SU-DHL-6 (cell line): ENCODE measurements around the gene FBXW8.

Source experiments
- H2AFZ ChIP-seq: fragments of 200-600 bp; sonication (generic); 2 replicates; pipeline ENCODE4 v1.6.1; 2014; ENCODE audit warnings: low read depth, mild to moderate bottlenecking, moderate library complexity, mixed read lengths, antibody characterized with exemption, low read length; ENCODE audit not compliant: severe bottlenecking
- H3F3A ChIP-seq: fragments of 200-600 bp; shearing (Covaris generic); 2 replicates; pipeline ENCODE4 v1.6.0; 2016; ENCODE audit warnings: antibody characterized with exemption, mild to moderate bottlenecking; ENCODE audit not compliant: insufficient read depth
- H3K27ac ChIP-seq: fragments of 200-600 bp; sonication (generic); 2 replicates; pipeline ENCODE4 v1.5.1; 2016; ENCODE audit warnings: low read depth, mild to moderate bottlenecking, low read length, moderate library complexity, mixed read lengths
- H3K27me3 ChIP-seq: fragments of 200-600 bp; sonication (generic), shearing (Covaris generic); 2 replicates; pipeline ENCODE4 v1.6.0; 2014; ENCODE audit warnings: mild to moderate bottlenecking, low read length
- H3K36me3 ChIP-seq: fragments of 200-600 bp; sonication (generic); 2 replicates; pipeline ENCODE4 v1.6.1; 2014; ENCODE audit warnings: mild to moderate bottlenecking, low read length, mixed read lengths
- H3K4me2 ChIP-seq: fragments of 300-600, 200-600 bp; shearing (Covaris generic), sonication (generic); 2 replicates; pipeline ENCODE4 v1.6.0; 2014; ENCODE audit warnings: low read length, low read depth, mild to moderate bottlenecking; ENCODE audit not compliant: poor library complexity, severe bottlenecking
- H3K4me3 ChIP-seq: fragments of 200-600 bp; sonication (generic); 2 replicates; pipeline ENCODE4 v1.5.1; 2014; ENCODE audit warnings: antibody characterized with exemption, low read length, mild to moderate bottlenecking, mixed read lengths; ENCODE audit not compliant: insufficient read depth, poor library complexity, severe bottlenecking
- H3K79me2 ChIP-seq: fragments of 200-600 bp; sonication (generic); 2 replicates; pipeline ENCODE4 v1.6.1; 2014; ENCODE audit warnings: mild to moderate bottlenecking, low read length, moderate library complexity; ENCODE audit not compliant: insufficient read depth
- H3K9ac ChIP-seq: fragments of 200-600 bp; sonication (generic); 2 replicates; pipeline ENCODE4 v1.7.0; 2014; ENCODE audit warnings: mild to moderate bottlenecking, low read length
- H3K9me2 ChIP-seq: fragments of 200-600 bp; sonication (generic); replicated peaks from 2 replicates; pipeline ENCODE4 v1.6.1; 2014; ENCODE audit warnings: low read length; ENCODE audit not compliant: insufficient read depth
- H3K9me3 ChIP-seq: fragments of 200-600 bp; sonication (generic); 2 replicates; pipeline ENCODE4 v1.6.1; 2014; ENCODE audit warnings: low read length, mixed read lengths; ENCODE audit not compliant: insufficient read depth
- H4K20me1 ChIP-seq: fragments of 200-600 bp; sonication (generic); 2 replicates; pipeline ENCODE4 v1.6.1; 2014; ENCODE audit warnings: low read depth, mild to moderate bottlenecking, antibody characterized with exemption, low read length, moderate library complexity, mixed read lengths
- EZH2phosphoT487 ChIP-seq: fragments of 200-600 bp; sonication (generic), shearing (Covaris generic); conservative IDR thresholded peaks from 2 replicates; pipeline ENCODE4 v1.6.1; 2018; ENCODE audit warnings: mild to moderate bottlenecking, antibody characterized with exemption, low read length, moderate library complexity, mixed read lengths
- TF ChIP-seq, protein P1 (sequence below): fragments of 200-600 bp; sonication (generic); IDR thresholded peaks from one replicate; pipeline ENCODE4 v1.5.1; 2017; ENCODE audit warnings: antibody characterized with exemption, mild to moderate bottlenecking, low read length, moderate library complexity; ENCODE audit not compliant: insufficient read depth, poor library complexity, severe bottlenecking

Gene FBXW8

DNA sequence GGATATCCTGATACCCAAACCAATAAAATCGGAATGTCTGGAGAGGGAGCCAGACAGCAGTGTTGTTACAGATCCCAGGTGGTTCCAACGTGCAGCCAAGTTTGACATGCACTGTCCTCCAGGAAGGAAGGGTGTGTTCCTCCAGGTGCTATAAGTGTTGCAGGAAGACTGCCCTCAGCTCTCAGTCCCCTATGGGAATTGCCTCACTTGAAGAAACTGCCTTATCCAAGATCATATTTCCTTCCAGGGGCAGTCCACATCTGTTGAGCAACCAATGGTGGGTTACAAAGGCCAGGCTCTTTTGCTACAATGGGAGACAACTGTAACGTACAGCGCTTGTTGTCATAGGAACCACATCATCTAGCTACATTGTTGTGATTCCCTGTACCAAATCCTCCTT is 13.3 kb upstream of the FBXW8 start:
- no peaks in the 10 kb centered on the region for H3K9me2 ChIP-seq
- no peaks in the 10 kb centered on the region for H4K20me1 ChIP-seq
- no peak overlapping the region for H3K9ac ChIP-seq
- TF ChIP-seq EZH2phosphoT487, result no peak
- TF ChIP-seq, protein P1, sequence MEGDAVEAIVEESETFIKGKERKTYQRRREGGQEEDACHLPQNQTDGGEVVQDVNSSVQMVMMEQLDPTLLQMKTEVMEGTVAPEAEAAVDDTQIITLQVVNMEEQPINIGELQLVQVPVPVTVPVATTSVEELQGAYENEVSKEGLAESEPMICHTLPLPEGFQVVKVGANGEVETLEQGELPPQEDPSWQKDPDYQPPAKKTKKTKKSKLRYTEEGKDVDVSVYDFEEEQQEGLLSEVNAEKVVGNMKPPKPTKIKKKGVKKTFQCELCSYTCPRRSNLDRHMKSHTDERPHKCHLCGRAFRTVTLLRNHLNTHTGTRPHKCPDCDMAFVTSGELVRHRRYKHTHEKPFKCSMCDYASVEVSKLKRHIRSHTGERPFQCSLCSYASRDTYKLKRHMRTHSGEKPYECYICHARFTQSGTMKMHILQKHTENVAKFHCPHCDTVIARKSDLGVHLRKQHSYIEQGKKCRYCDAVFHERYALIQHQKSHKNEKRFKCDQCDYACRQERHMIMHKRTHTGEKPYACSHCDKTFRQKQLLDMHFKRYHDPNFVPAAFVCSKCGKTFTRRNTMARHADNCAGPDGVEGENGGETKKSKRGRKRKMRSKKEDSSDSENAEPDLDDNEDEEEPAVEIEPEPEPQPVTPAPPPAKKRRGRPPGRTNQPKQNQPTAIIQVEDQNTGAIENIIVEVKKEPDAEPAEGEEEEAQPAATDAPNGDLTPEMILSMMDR, result no peak
- H3K27ac ChIP-seq, result no peak overlapping the region
- H3K36me3 ChIP-seq, result no peaks in the 10 kb centered on the region
- no peak overlapping the region for H2AFZ ChIP-seq
- H3K79me2 ChIP-seq, result no peaks in the 10 kb centered on the region
- no peaks in the 10 kb centered on the region for H3F3A ChIP-seq
- no peaks in the 10 kb centered on the region for H3K27me3 ChIP-seq
- H3K9me3 ChIP-seq, result no peaks in the 10 kb centered on the region
- no peak overlapping the region for H3K4me2 ChIP-seq
- no peak overlapping the region for H3K4me3 ChIP-seq

- Histone ChIP-seq H3F3A (no peaks in the 10 kb centered on the region), H3K36me3 (no peaks in the 10 kb centered on the region), H3K4me3 (no peak overlapping the region), H3K9me3 (no peaks in the 10 kb centered on the region), H4K20me1 (no peaks in the 10 kb centered on the region), H3K79me2 (no peaks in the 10 kb centered on the region), H3K9ac (no peak overlapping the region), H3K4me2 (no peak overlapping the region), H3K9me2 (no peaks in the 10 kb centered on the region), H3K27ac (no peak overlapping the region), H2AFZ (no peak overlapping the region), H3K27me3 (no peaks in the 10 kb centered on the region)
- TF ChIP-seq, protein P1, result no peak
- TF ChIP-seq EZH2phosphoT487, result no peak
Measured at GRCh38 chr12:116898669-116899068, 12.1 kb upstream of the FBXW8 start.

- H3F3A ChIP-seq, result no peaks in the 10 kb centered on the region
- H3K27ac ChIP-seq, result no peak overlapping the region
- no peak overlapping the region for H3K9ac ChIP-seq
- H4K20me1 ChIP-seq, result no peaks in the 10 kb centered on the region
- no peak overlapping the region for H3K4me3 ChIP-seq
- H3K27me3 ChIP-seq, result no peaks in the 10 kb centered on the region
- no peak overlapping the region for H2AFZ ChIP-seq
- TF ChIP-seq EZH2phosphoT487, result no peak
- H3K9me3 ChIP-seq, result no peaks in the 10 kb centered on the region
- no peaks in the 10 kb centered on the region for H3K36me3 ChIP-seq
- H3K9me2 ChIP-seq, result no peaks in the 10 kb centered on the region
- no peak overlapping the region for H3K4me2 ChIP-seq
- H3K79me2 ChIP-seq, result no peaks in the 10 kb centered on the region
Measured at GRCh38 chr12:116901612-116902011, 9.1 kb upstream of the FBXW8 start.

DNA sequence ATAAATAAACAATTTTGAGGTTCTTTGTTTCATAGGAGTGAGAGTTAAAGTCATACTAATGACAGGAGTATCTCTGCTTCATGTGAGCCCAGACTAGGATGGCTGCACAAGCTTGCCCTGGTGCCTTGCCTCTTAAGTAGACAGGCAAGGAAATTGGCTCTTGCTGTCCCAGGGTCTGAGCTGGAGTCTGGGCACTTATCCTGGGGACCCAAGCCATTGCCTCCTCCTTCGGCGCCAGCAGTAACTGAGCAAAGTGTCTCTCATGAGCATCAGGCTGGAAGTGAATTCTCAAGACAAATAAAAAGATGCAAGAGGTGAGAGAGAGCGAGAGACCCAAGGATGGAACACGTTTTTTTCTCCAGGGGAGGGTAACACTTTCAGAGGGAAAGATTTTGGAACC is 6.9 kb upstream of the FBXW8 start:
- Histone ChIP-seq H3K9me3 (no peaks in the 10 kb centered on the region), H2AFZ (no peak overlapping the region), H3K9me2 (no peaks in the 10 kb centered on the region), H3K4me2 (no peak overlapping the region), H3K4me3 (no peak overlapping the region), H3F3A (no peaks in the 10 kb centered on the region), H3K27me3 (no peaks in the 10 kb centered on the region), H4K20me1 (no peaks in the 10 kb centered on the region), H3K27ac (no peak overlapping the region), H3K36me3 (no peaks in the 10 kb centered on the region), H3K9ac (no peak overlapping the region), H3K79me2 (no peaks in the 10 kb centered on the region)
- TF ChIP-seq, protein P1, result no peak
- no peak for TF ChIP-seq EZH2phosphoT487
